Ascending aorta (tissue), 2 donors: ENCODE data around the gene PCDHGA8. TPM values are rescaled to one million over a fixed set of nuclear protein-coding genes. Genes with fewer than 3 reads are reported as not detected.
A peak's percentile ranks its signal among the peaks of the same experiment; 100 is the strongest.
"Not testable (repeated sequence)": the region's sequence is repeated elsewhere in the genome, so short reads cannot be mapped to it uniquely, and the experiment has no call there.

ENCODE experiments used
- DNase-seq, 2 donors: peaks; one replicate each; pipeline ENCODE4 v3.0.0-alpha.2; 2019; ENCODE audit warnings: low spot score in 2 of 2
- H3K27ac ChIP-seq, 2 donors: fragments of 200-600 bp; sonication (generic); one replicate each; pipeline ENCODE4 v1.5.1; 2016 to 2017; ENCODE audit warnings: mild to moderate bottlenecking in 1 of 2
- H3K27me3 ChIP-seq: fragments of 200-600 bp; sonication (generic); one replicate; pipeline ENCODE4 v1.5.1; 2017
- H3K36me3 ChIP-seq, 2 donors: fragments of 200-600 bp; sonication (generic); one replicate each; pipeline ENCODE4 v1.5.1; 2016
- H3K4me1 ChIP-seq, 2 donors: fragments of 200-600 bp; sonication (generic); one replicate each; pipeline ENCODE4 v1.5.1; 2016 to 2017; ENCODE audit warnings: mild to moderate bottlenecking in 1 of 2
- H3K4me3 ChIP-seq, 2 donors: fragments of 200-600 bp; sonication (generic); one replicate each; pipeline ENCODE4 v1.5.1; 2016 to 2017; ENCODE audit warnings: mild to moderate bottlenecking in 1 of 2
- H3K9me3 ChIP-seq, 2 donors: fragments of 200-600 bp; sonication (generic); one replicate each; pipeline ENCODE4 v1.5.1; 2016
- CTCF ChIP-seq, 3 experiments: fragments of 200-600 bp in 2 of 3; fragments of 450-650 bp in 1 of 3; sonication (generic) in 2 of 3; IDR thresholded peaks; one replicate each; pipeline ENCODE4 v1.5.1; 2016 to 2019; ENCODE audit warnings: antibody characterized with exemption in 3 of 3, mild to moderate bottlenecking in 1 of 3, moderate library complexity in 1 of 3
- intact Hi-C: fragments of 100-400 bp; cut with DNase I; formaldehyde crosslinking; loops from one replicate; pipeline ENCODE4 v1.15.1; 2023
- total RNA-seq: library from RNA; depleted of rRNA; stranded (reverse); fragments of >200 nt; gene quantifications from one replicate; pipeline ENCODE4 v1.1.0, GENCODE V29; 2016

The PCDHGA8 gene
- total RNA-seq, 1 donor from 2014 or later = 3.2 TPM

GRCh38 chr5:141387557-141388311 lies 4.7 kb upstream of the PCDHGA8 start, which contains the start of gene PCDHGB4:
PCDHGB4 (plus strand) TSS chr5:141387698; CDS start chr5:141387885, 187 bp downstream.
- H3K27ac ChIP-seq, H3K36me3 ChIP-seq, DNase-seq, H3K27me3 ChIP-seq, H3K4me1 ChIP-seq, intact Hi-C loops: not testable (repeated sequence)
- Histone ChIP-seq H3K9me3 (peaks cover 82 to 97% of the 10 kb centered on the region in 2 donors), H3K4me3 (peak within 1 kb of the TSS in 1 of 2 donors; percentile 23)
- TF ChIP-seq CTCF (IDR thresholded peaks at IDR 0.05) = peak in 2 of 3 experiments; percentile 14 to 15

GRCh38 chr5:141388661-141389060 lies 3.8 kb upstream of the PCDHGA8 start:
- H3K27ac ChIP-seq = no peak overlapping the region
- intact Hi-C loops = no loop called here
- TF ChIP-seq CTCF (IDR thresholded peaks at IDR 0.05) = no peak
- H3K4me1 ChIP-seq = no peaks in the 10 kb centered on the region
- H3K4me3 ChIP-seq = peak overlapping the region in 1 of 2 donors; percentile 23
- no peaks in the 10 kb centered on the region for H3K27me3 ChIP-seq
- peaks cover 83 to 97% of the 10 kb centered on the region in 2 donors for H3K9me3 ChIP-seq
- H3K36me3 ChIP-seq = peaks cover 0 to 9% of the 10 kb centered on the region in 2 donors
- no peak for DNase-seq

- intact Hi-C loops = no loop called here
- TF ChIP-seq CTCF (IDR thresholded peaks at IDR 0.05) = no peak
- Histone ChIP-seq H3K4me3 (no peak overlapping the region), H3K9me3 (peaks cover 83 to 97% of the 10 kb centered on the region in 2 donors), H3K27me3 (no peaks in the 10 kb centered on the region), H3K4me1 (no peaks in the 10 kb centered on the region), H3K36me3 (peaks cover 0 to 9% of the 10 kb centered on the region in 2 donors), H3K27ac (no peak overlapping the region)
- DNase-seq = no peak
Observed at GRCh38 chr5:141389153-141390042, 3.0 kb upstream of the PCDHGA8 start.

GRCh38 chr5:141393267-141393666 lies 834 bp downstream of the PCDHGA8 start:
- no peaks in the 10 kb centered on the region for H3K27me3 ChIP-seq
- peaks cover 0 to 9% of the 10 kb centered on the region in 2 donors for H3K36me3 ChIP-seq
- no peaks in the 10 kb centered on the region for H3K4me1 ChIP-seq
- no peak for DNase-seq
- no peak for TF ChIP-seq CTCF (IDR thresholded peaks at IDR 0.05)
- intact Hi-C loops = no loop called here
- H3K27ac ChIP-seq = no peak overlapping the region
- no peak overlapping the region for H3K4me3 ChIP-seq
- peaks cover 78 to 97% of the 10 kb centered on the region in 2 donors for H3K9me3 ChIP-seq

GRCh38 chr5:141394401-141395187 lies 2.2 kb downstream of the PCDHGA8 start:
- H3K4me1 ChIP-seq, DNase-seq, H3K36me3 ChIP-seq, H3K27ac ChIP-seq, intact Hi-C loops, H3K4me3 ChIP-seq, H3K27me3 ChIP-seq: not testable (repeated sequence)
- peaks cover 77 to 97% of the 10 kb centered on the region in 2 donors for H3K9me3 ChIP-seq
